HepG2 (cell line): ENCODE data around the gene NPHP4. TPM values are rescaled to one million over a fixed set of nuclear protein-coding genes. Genes with fewer than 3 reads are reported as not detected.
A peak's percentile ranks its signal among the peaks of the same experiment; 100 is the strongest.

ENCODE experiments used
- ATAC-seq: fragments of 200-7000 bp; cut with Tn5 transposase; 3 replicates; pipeline ENCODE4 v1.9.1; 2020; ENCODE audit warnings: mild to moderate bottlenecking, moderate library complexity
- BruUV-seq: library from RNA; stranded (reverse); fragments of 400-500 nt; replicated peaks from 2 replicates; lab custom pipeline; 2021; lab: Mats Ljungman, UMichigan
- CTCF ChIA-PET: fragments of 300-600 bp; formaldehyde crosslinking; extraction: SDS; loops from one replicate; lab custom pipeline; 2021; ENCODE audit warnings: low total read pairs, inconsistent platforms, low intra/inter-chr PET ratio; lab: Yijun Ruan, JAX
- POLR2A ChIA-PET: fragments of 350-600 bp; sonication (Branson Sonifier 250); formaldehyde crosslinking; loops from one replicate; lab custom pipeline; 2020; ENCODE audit warnings: antibody characterized with exemption, inconsistent platforms; lab: Yijun Ruan, JAX
- DNase-seq: peaks from one replicate; pipeline ENCODE4 v3.0.0-alpha.2; 2015; ENCODE audit warnings: low spot score
- FAIRE-seq: peaks from 3 replicates; lab custom pipeline; 2011; peaks lifted over from hg19 to GRCh38; lab: Jason Lieb, UNC
- H2AFZ ChIP-seq: one replicate; pipeline ENCODE4 v1.6.1; 2011; ENCODE audit warnings: low read length, inconsistent platforms
- H3K27ac ChIP-seq: fragments of 300-600 bp; 3 replicates; pipeline ENCODE4 v1.8.0; 2011; ENCODE audit warnings: mixed run types, mild to moderate bottlenecking, mixed read lengths, low read length, inconsistent platforms; ENCODE audit not compliant: insufficient read depth; ENCODE audit errors: extremely low read length
- H3K27me3 ChIP-seq, 2 experiments: fragments of 200-600 bp in 1 of 2; 2 replicates in 1 of 2; 3 replicates in 1 of 2; pipeline versions ENCODE4 v1.6.0 to v1.8.0; 2011; ENCODE audit warnings: low read length in 2 of 2, mild to moderate bottlenecking in 2 of 2, moderate library complexity in 2 of 2, inconsistent platforms in 1 of 2; ENCODE audit not compliant: insufficient read depth in 2 of 2, control insufficient read depth in 1 of 2
- H3K36me3 ChIP-seq, 2 experiments: fragments of 200-600 bp in 1 of 2; replicated peaks in 1 of 2; 2 replicates in 1 of 2; 3 replicates in 1 of 2; pipeline versions ENCODE4 v1.5.1 to v1.8.0; 2011; ENCODE audit warnings: low read length in 2 of 2, inconsistent platforms in 1 of 2; ENCODE audit not compliant: insufficient read depth in 2 of 2, control insufficient read depth in 1 of 2
- H3K4me1 ChIP-seq: 2 replicates; pipeline ENCODE4 v1.5.1; 2012; ENCODE audit warnings: low read length, inconsistent platforms; ENCODE audit not compliant: insufficient read depth
- H3K4me2 ChIP-seq: 2 replicates; pipeline ENCODE4 v1.6.0; 2011; ENCODE audit warnings: low read depth, low read length, inconsistent platforms
- H3K4me3 ChIP-seq, 3 experiments: fragments of 200-600 bp in 1 of 3; sonication (generic), shearing (Covaris generic) in 1 of 3; replicated peaks in 1 of 3; 2 replicates each; pipeline ENCODE4 v1.5.1; 2011 to 2016; ENCODE audit warnings: low read length in 3 of 3, inconsistent platforms in 2 of 3, low read depth in 2 of 3, mild to moderate bottlenecking in 2 of 3, control low read depth in 1 of 3, mixed read lengths in 1 of 3; ENCODE audit not compliant: insufficient read depth in 1 of 3
- H3K79me2 ChIP-seq: one replicate; pipeline ENCODE4 v1.6.1; 2011; ENCODE audit warnings: low read length, inconsistent platforms; ENCODE audit not compliant: insufficient read depth
- H3K9ac ChIP-seq: 2 replicates; pipeline ENCODE4 v1.6.0; 2011; ENCODE audit warnings: mild to moderate bottlenecking, low read depth, low read length, inconsistent platforms; ENCODE audit not compliant: insufficient read depth
- H3K9me3 ChIP-seq: 2 replicates; pipeline ENCODE4 v1.5.1; 2012; ENCODE audit warnings: mild to moderate bottlenecking, low read length
- H4K20me1 ChIP-seq: 2 replicates; pipeline ENCODE4 v1.6.0; 2011; ENCODE audit warnings: inconsistent platforms, mild to moderate bottlenecking, low read length, moderate library complexity; ENCODE audit not compliant: insufficient read depth
- FOXO4 ChIP-seq: sonication (generic); formaldehyde crosslinking; conservative IDR thresholded peaks from 2 replicates; pipeline ENCODE4 v1.8.1; 2023; ENCODE audit warnings: missing genetic modification reagents
- GABPB1 ChIP-seq: IDR thresholded peaks from 2 replicates; pipeline ENCODE4 v1.6.1; 2016; ENCODE audit warnings: mild to moderate bottlenecking, missing genetic modification reagents, moderate library complexity, missing compliant biosample characterization
- KMT2B ChIP-seq: IDR thresholded peaks from 2 replicates; pipeline ENCODE4 v1.6.1; 2016; ENCODE audit warnings: missing genetic modification reagents, missing compliant biosample characterization
- MED8 ChIP-seq: sonication (generic); formaldehyde crosslinking; IDR thresholded peaks from 2 replicates; pipeline ENCODE4 v1.8.1; 2023; ENCODE audit warnings: mild to moderate bottlenecking, missing genetic modification reagents; ENCODE audit not compliant: insufficient replicate concordance
- MIXL1 ChIP-seq: IDR thresholded peaks from 2 replicates; pipeline ENCODE4 v1.6.1; 2016
- MTF2 ChIP-seq: sonication (generic); formaldehyde crosslinking; IDR thresholded peaks from 2 replicates; pipeline ENCODE4 v1.5.0; 2020; ENCODE audit warnings: missing genetic modification reagents, borderline replicate concordance
- PITX1 ChIP-seq: sonication (generic); formaldehyde crosslinking; IDR thresholded peaks from 2 replicates; pipeline ENCODE4 v1.5.1; 2020; ENCODE audit warnings: mild to moderate bottlenecking, missing genetic modification reagents
- ZNF460 ChIP-seq: sonication (generic); formaldehyde crosslinking; IDR thresholded peaks from 2 replicates; pipeline ENCODE4 v1.5.1; 2020; ENCODE audit warnings: missing genetic modification reagents, mild to moderate bottlenecking, borderline replicate concordance
- WGBS: methylation state at CpG from one replicate; pipeline ENCODE4 v1.1.6; 2017; ENCODE audit warnings: low lambda C conversion rate; 5-methylcytosine and 5-hydroxymethylcytosine counted together
- in situ Hi-C: cut with HindIII; loops from 2 replicates; pipeline ENCODE4 v1.10.0; 2017; ENCODE audit warnings: low pct_unique_long_range_greater_than_20kb; ENCODE audit not compliant: extremely low pct_ligation_motif_present
- intact Hi-C: fragments of 100-400 bp; cut with micrococcal nuclease; formaldehyde crosslinking; loops from one replicate; pipeline ENCODE4 v1.10.0; 2022; ENCODE audit not compliant: unreplicated experiment
- polyA plus RNA-seq, 8 experiments: library from polyadenylated mRNA; depleted of rRNA in 3 of 8; stranded (reverse) in 7 of 8; unstranded in 1 of 8; fragments of >200 nt; fragmentation: Illumina TruSeq in 4 of 8; extraction: Trizol in 4 of 8; gene quantifications; 2 replicates each; pipeline versions ENCODE4 v1.2.1 to v1.2.3, GENCODE V29; 2011 to 2016; ENCODE audit warnings: low read depth in 4 of 8, missing spikeins in 1 of 8, mixed read lengths in 1 of 8; ENCODE audit not compliant: insufficient read depth in 1 of 8
- total RNA-seq, 5 experiments: library from RNA; depleted of rRNA; stranded (reverse); fragments of >200 nt; fragmentation: Illumina TruSeq; extraction: Trizol; gene quantifications; 2 replicates each; pipeline ENCODE4 v1.2.3, GENCODE V29; 2016; ENCODE audit warnings: low read depth in 1 of 5
- TF ChIP-seq, protein P1 (sequence below): sonication (generic); formaldehyde crosslinking; IDR thresholded peaks from 2 replicates; pipeline ENCODE4 v1.4.0; 2020; ENCODE audit warnings: missing genetic modification reagents

Gene NPHP4
- total and polyA plus RNA-seq, 2 of the 13 experiments (the other 11 are each of a cell fraction or from before 2014, with no cell fraction given) = 4.4 to 6.8 TPM

- no peak for TF ChIP-seq FOXO4 (CRISPR knock-in tag)
- TF ChIP-seq MIXL1 = no peak
- TF ChIP-seq GABPB1 = no peak
- no peak for TF ChIP-seq MED8 (CRISPR knock-in tag)
- TF ChIP-seq ZNF460 = no peak
- no peak for TF ChIP-seq KMT2B
- no peak for TF ChIP-seq MTF2
Measured at GRCh38 chr1:5999711-6000443, 7.7 kb upstream of the NPHP4 start (continued).

DNA sequence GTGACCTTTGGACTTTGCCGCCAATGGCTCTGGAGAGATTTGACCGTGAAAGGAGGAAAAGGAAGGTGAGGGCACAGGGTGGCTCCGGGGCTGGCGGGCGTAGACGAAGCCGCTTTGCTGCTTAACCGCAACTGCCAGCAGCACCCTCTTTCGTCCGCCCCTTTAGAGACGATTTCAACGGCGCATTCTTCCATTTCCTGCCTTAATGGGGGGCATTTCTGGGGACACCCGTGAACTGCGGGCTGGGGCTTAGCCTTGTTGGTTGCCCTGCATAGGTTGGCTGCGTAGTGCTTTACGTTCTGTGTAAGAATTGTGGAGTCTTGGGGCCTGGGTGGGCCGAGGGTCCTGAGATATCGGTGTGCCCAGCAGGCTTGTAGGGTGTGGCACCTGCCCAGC lies 6.7 kb upstream of the NPHP4 start:
- Histone ChIP-seq H4K20me1 (no peaks in the 10 kb centered on the region), H3K27me3 (peaks cover 0 to 4% of the 10 kb centered on the region in 2 experiments; a peak in 1 of 5 replicates), H3K9me3 (no peaks in the 10 kb centered on the region), H3K79me2 (no peaks in the 10 kb centered on the region), H3K27ac (no peak overlapping the region), H3K9ac (no peak overlapping the region), H3K4me1 (peaks cover 53% of the 10 kb centered on the region), H3K4me2 (no peak overlapping the region), H3K4me3 (no peak overlapping the region), H3K36me3 (no peaks in the 10 kb centered on the region), H2AFZ (no peak overlapping the region)
- FAIRE-seq = no peak
- ChIA-PET POLR2A (no interaction called here), CTCF (no interaction called here)
- ATAC-seq = no peak
- TF ChIP-seq PITX1 (CRISPR knock-in tag) = no peak
- TF ChIP-seq, protein P1, sequence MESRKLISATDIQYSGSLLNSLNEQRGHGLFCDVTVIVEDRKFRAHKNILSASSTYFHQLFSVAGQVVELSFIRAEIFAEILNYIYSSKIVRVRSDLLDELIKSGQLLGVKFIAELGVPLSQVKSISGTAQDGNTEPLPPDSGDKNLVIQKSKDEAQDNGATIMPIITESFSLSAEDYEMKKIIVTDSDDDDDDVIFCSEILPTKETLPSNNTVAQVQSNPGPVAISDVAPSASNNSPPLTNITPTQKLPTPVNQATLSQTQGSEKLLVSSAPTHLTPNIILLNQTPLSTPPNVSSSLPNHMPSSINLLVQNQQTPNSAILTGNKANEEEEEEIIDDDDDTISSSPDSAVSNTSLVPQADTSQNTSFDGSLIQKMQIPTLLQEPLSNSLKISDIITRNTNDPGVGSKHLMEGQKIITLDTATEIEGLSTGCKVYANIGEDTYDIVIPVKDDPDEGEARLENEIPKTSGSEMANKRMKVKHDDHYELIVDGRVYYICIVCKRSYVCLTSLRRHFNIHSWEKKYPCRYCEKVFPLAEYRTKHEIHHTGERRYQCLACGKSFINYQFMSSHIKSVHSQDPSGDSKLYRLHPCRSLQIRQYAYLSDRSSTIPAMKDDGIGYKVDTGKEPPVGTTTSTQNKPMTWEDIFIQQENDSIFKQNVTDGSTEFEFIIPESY (CRISPR knock-in tag) = peak; percentile 61; the same call in 1 of the 2 replicates
- 93% methylated on average over 17 of the region's 19 CpGs for WGBS
- no peak for DNase-seq
- BruUV-seq = no TSS peak
- intact Hi-C loops = no loop called here
- in situ Hi-C loops = no loop called here
